ENCODE data around the gene TSPAN16.
A peak's percentile ranks its signal among the peaks of the same experiment; 100 is the strongest.
"Not testable (repeated sequence)": the region's sequence is repeated elsewhere in the genome, so short reads cannot be mapped to it uniquely, and the experiment has no call there.

The TSPAN16 gene

GRCh38 chr19:11269408-11269807 is 26.6 kb upstream of the TSPAN16 start:
- DNase-seq, result no peak

- no peak for DNase-seq
Measured at GRCh38 chr19:11273296-11273695, 22.7 kb upstream of the TSPAN16 start.

GRCh38 chr19:11273989-11274388 is 22.0 kb upstream of the TSPAN16 start:
- DNase-seq, result no peak

GRCh38 chr19:11274533-11275086 is 21.4 kb upstream of the TSPAN16 start:
- DNase-seq, result no peak

- DNase-seq, result no peak
Measured at GRCh38 chr19:11278670-11279069, 17.3 kb upstream of the TSPAN16 start.

- DNase-seq, result peak; percentile 78
Measured at GRCh38 chr19:11279505-11280236, 16.3 kb upstream of the TSPAN16 start.

- no peak for DNase-seq
Measured at GRCh38 chr19:11281356-11282049, 14.5 kb upstream of the TSPAN16 start.

- no peak for DNase-seq
Measured at GRCh38 chr19:11284515-11284914, 11.4 kb upstream of the TSPAN16 start.

GRCh38 chr19:11286312-11286974 is 9.5 kb upstream of the TSPAN16 start:
- DNase-seq, result no peak

GRCh38 chr19:11288349-11288748 is 7.6 kb upstream of the TSPAN16 start:
- no peak for DNase-seq

GRCh38 chr19:11290256-11290655 is 5.7 kb upstream of the TSPAN16 start:
- no peak for DNase-seq

- DNase-seq, result no peak
Measured at GRCh38 chr19:11291415-11291814, 4.5 kb upstream of the TSPAN16 start.

- no peak for DNase-seq
Measured at GRCh38 chr19:11291991-11292390, 4.0 kb upstream of the TSPAN16 start.

- peak; percentile 80 for DNase-seq
Measured at GRCh38 chr19:11293433-11294389, 2.2 kb upstream of the TSPAN16 start.

GRCh38 chr19:11295180-11295579 is 780 bp upstream of the TSPAN16 start:
- no peak for DNase-seq

- DNase-seq, result no peak
Measured at GRCh38 chr19:11296264-11296663, 304 bp downstream of the TSPAN16 start.

- DNase-seq, result no peak
Measured at GRCh38 chr19:11299946-11300810, 4.2 kb downstream of the TSPAN16 start.

- no peak for DNase-seq
Measured at GRCh38 chr19:11300811-11301120, 4.8 kb downstream of the TSPAN16 start.

- no peak for DNase-seq
Measured at GRCh38 chr19:11304936-11305335, 9.0 kb downstream of the TSPAN16 start.

- DNase-seq, result no peak
Measured at GRCh38 chr19:11306337-11306736, 10.4 kb downstream of the TSPAN16 start.

GRCh38 chr19:11320278-11320995 is 24.5 kb downstream of the TSPAN16 start:
- not testable (repeated sequence) for DNase-seq
